HL-60 (cell line): ENCODE data around the gene PGLYRP4.

ENCODE experiments used
- DNase-seq, 2 experiments: peaks; one replicate each; pipeline ENCODE4 v3.0.0-alpha.2; 2010 to 2020; ENCODE audit warnings: low read depth in 1 of 2, low spot score in 1 of 2
- H3K27ac ChIP-seq: fragments of 250-450 bp; sonication (Bioruptor Pico); replicated peaks from 2 replicates; pipeline ENCODE4 v1.5.1; 2020; ENCODE audit warnings: mild to moderate bottlenecking, moderate library complexity
- H3K27me3 ChIP-seq: fragments of 250-450 bp; sonication (Bioruptor Pico); 2 replicates; pipeline ENCODE4 v1.5.1; 2021; ENCODE audit warnings: mild to moderate bottlenecking, moderate library complexity; ENCODE audit not compliant: insufficient read depth, poor library complexity, severe bottlenecking
- H3K4me3 ChIP-seq: replicated peaks from 2 replicates; pipeline ENCODE4 v1.5.1; 2011; ENCODE audit warnings: mild to moderate bottlenecking, control low read depth, low read length; ENCODE audit not compliant: insufficient read depth
- CTCF ChIP-seq: IDR thresholded peaks from one replicate; pipeline ENCODE4 v1.5.1; 2011; ENCODE audit warnings: low read length, control low read depth, inconsistent platforms; ENCODE audit not compliant: insufficient read depth
- GABPA ChIP-seq: IDR thresholded peaks from 2 replicates; pipeline ENCODE4 v1.6.1; 2012; ENCODE audit warnings: low read depth
- POLR2AphosphoS5 ChIP-seq: IDR thresholded peaks from 2 replicates; pipeline ENCODE4 v1.6.1; 2012; ENCODE audit warnings: low read depth
- REST ChIP-seq: IDR thresholded peaks from 2 replicates; pipeline ENCODE4 v1.6.1; 2012; ENCODE audit warnings: low read depth; ENCODE audit not compliant: insufficient replicate concordance
- SPI1 ChIP-seq: IDR thresholded peaks from 2 replicates; pipeline ENCODE4 v1.6.1; 2012; ENCODE audit warnings: low read depth, mild to moderate bottlenecking, borderline replicate concordance

PGLYRP4 gene

GRCh38 chr1:153346077-153346723, 2.4 kb downstream of the PGLYRP4 start:
- DNase-seq: no peak
- H3K27me3 ChIP-seq: no peaks in the 10 kb centered on the region
- TF ChIP-seq REST: no peak
- TF ChIP-seq SPI1: 0 out of 2 replicates have a peak, but pooled peaks have one; percentile 2
- no peak for TF ChIP-seq POLR2AphosphoS5
- no peak for TF ChIP-seq CTCF
- no peak for TF ChIP-seq GABPA
- H3K27ac ChIP-seq: peak overlapping the region; percentile 84; the same call in 1 of the 2 replicates
- no peak overlapping the region for H3K4me3 ChIP-seq

- no peak for DNase-seq
- Histone ChIP-seq H3K4me3 (no peak overlapping the region), H3K27ac (peak overlapping the region; percentile 84), H3K27me3 (no peaks in the 10 kb centered on the region)
- TF ChIP-seq REST (no peak), POLR2AphosphoS5 (no peak), GABPA (no peak), CTCF (no peak)
These were observed 3.2 kb downstream of the PGLYRP4 start for GRCh38 chr1:153345187-153346076.

- Histone ChIP-seq H3K4me3 (no peak overlapping the region), H3K27ac (peak overlapping the region; percentile 84), H3K27me3 (no peaks in the 10 kb centered on the region)
- DNase-seq: peak; percentile 92 to 93
- no peak for TF ChIP-seq GABPA
- TF ChIP-seq POLR2AphosphoS5: peak; percentile 78
- TF ChIP-seq SPI1: peak; percentile 94
- no peak for TF ChIP-seq CTCF
- no peak for TF ChIP-seq REST
These were observed 4.0 kb downstream of the PGLYRP4 start for GRCh38 chr1:153344718-153345025.
